ENCODE results near the gene DLGAP3. TPM values are rescaled to one million over a fixed set of nuclear protein-coding genes. Genes with fewer than 3 reads are reported as not detected.

The DLGAP3 gene
- total RNA-seq, 1 donor from 2014 or later = 0.48 TPM

- Mint-ChIP-seq H3K36me3 (ENCODE audit: low read depth) (peaks cover 5% of the 10 kb centered on the region), H3K27ac (no peak overlapping the region), H3K27me3 (ENCODE audit: low read depth) (peaks cover 60% of the 10 kb centered on the region), H3K9me3 (no peaks in the 10 kb centered on the region), H3K4me1 (ENCODE audit: low read depth) (peaks cover 6% of the 10 kb centered on the region), H3K4me3 (ENCODE audit: low read depth) (no peak overlapping the region)
- intact Hi-C loops (cut with micrococcal nuclease) = no loop called here
- DNase-seq (ENCODE audit: low spot score) = no peak
Measured at GRCh38 chr1:34926156-34926555, 3.3 kb downstream of the DLGAP3 start.

- intact Hi-C loops (cut with micrococcal nuclease) = no loop called here
- Mint-ChIP-seq H3K36me3 (ENCODE audit: low read depth) (peaks cover 5% of the 10 kb centered on the region), H3K4me3 (ENCODE audit: low read depth) (no peak overlapping the region), H3K27me3 (ENCODE audit: low read depth) (peaks cover 56% of the 10 kb centered on the region), H3K27ac (no peak overlapping the region), H3K9me3 (no peaks in the 10 kb centered on the region), H3K4me1 (ENCODE audit: low read depth) (peaks cover 6% of the 10 kb centered on the region)
- no peak for DNase-seq (ENCODE audit: low spot score)
Measured at GRCh38 chr1:34925730-34926129, 3.7 kb downstream of the DLGAP3 start.

GRCh38 chr1:34924759-34925555 is 4.5 kb downstream of the DLGAP3 start:
- intact Hi-C loops (cut with micrococcal nuclease) = no loop called here
- no peak overlapping the region for H3K4me3 Mint-ChIP-seq (ENCODE audit: low read depth)
- peaks cover 5% of the 10 kb centered on the region for H3K36me3 Mint-ChIP-seq (ENCODE audit: low read depth)
- DNase-seq (ENCODE audit: low spot score) = peak; percentile 28
- H3K9me3 Mint-ChIP-seq = no peaks in the 10 kb centered on the region
- peaks cover 56% of the 10 kb centered on the region for H3K27me3 Mint-ChIP-seq (ENCODE audit: low read depth)
- H3K27ac Mint-ChIP-seq = no peak overlapping the region
- peaks cover 6% of the 10 kb centered on the region for H3K4me1 Mint-ChIP-seq (ENCODE audit: low read depth)

GRCh38 chr1:34923490-34923889 is 6.0 kb downstream of the DLGAP3 start:
- Mint-ChIP-seq H3K9me3 (no peaks in the 10 kb centered on the region), H3K4me3 (ENCODE audit: low read depth) (no peak overlapping the region), H3K36me3 (ENCODE audit: low read depth) (peaks cover under 1% of the 10 kb centered on the region), H3K4me1 (ENCODE audit: low read depth) (peaks cover 2% of the 10 kb centered on the region), H3K27ac (no peak overlapping the region), H3K27me3 (ENCODE audit: low read depth) (peaks cover 52% of the 10 kb centered on the region)
- intact Hi-C loops (cut with micrococcal nuclease) = no loop called here
- no peak for DNase-seq (ENCODE audit: low spot score)

GRCh38 chr1:34918977-34919561 is 10.4 kb downstream of the DLGAP3 start:
- Mint-ChIP-seq H3K9me3 (no peaks in the 10 kb centered on the region), H3K27ac (no peak overlapping the region), H3K36me3 (ENCODE audit: low read depth) (no peaks in the 10 kb centered on the region), H3K27me3 (ENCODE audit: low read depth) (peaks cover 17% of the 10 kb centered on the region), H3K4me1 (ENCODE audit: low read depth) (no peaks in the 10 kb centered on the region), H3K4me3 (ENCODE audit: low read depth) (no peak overlapping the region)
- intact Hi-C loops (cut with micrococcal nuclease) = no loop called here
- DNase-seq (ENCODE audit: low spot score) = no peak

GRCh38 chr1:34918386-34918976 is 11.0 kb downstream of the DLGAP3 start:
- Mint-ChIP-seq H3K27me3 (ENCODE audit: low read depth) (peaks cover 13% of the 10 kb centered on the region), H3K27ac (no peak overlapping the region), H3K4me3 (ENCODE audit: low read depth) (no peak overlapping the region), H3K36me3 (ENCODE audit: low read depth) (no peaks in the 10 kb centered on the region), H3K4me1 (ENCODE audit: low read depth) (no peaks in the 10 kb centered on the region), H3K9me3 (no peaks in the 10 kb centered on the region)
- no peak for DNase-seq (ENCODE audit: low spot score)
- intact Hi-C loops (cut with micrococcal nuclease) = no loop called here

- Mint-ChIP-seq H3K4me1 (ENCODE audit: low read depth) (no peaks in the 10 kb centered on the region), H3K27me3 (ENCODE audit: low read depth) (peaks cover 8% of the 10 kb centered on the region), H3K27ac (no peak overlapping the region), H3K36me3 (ENCODE audit: low read depth) (no peaks in the 10 kb centered on the region), H3K4me3 (ENCODE audit: low read depth) (no peak overlapping the region), H3K9me3 (no peaks in the 10 kb centered on the region)
- DNase-seq (ENCODE audit: low spot score) = no peak
- intact Hi-C loops (cut with micrococcal nuclease) = no loop called here
Measured at GRCh38 chr1:34917017-34917416, 12.4 kb downstream of the DLGAP3 start.

- intact Hi-C loops (cut with micrococcal nuclease) = no loop called here
- no peaks in the 10 kb centered on the region for H3K4me1 Mint-ChIP-seq (ENCODE audit: low read depth)
- H3K27me3 Mint-ChIP-seq (ENCODE audit: low read depth) = peaks cover 6% of the 10 kb centered on the region
- H3K4me3 Mint-ChIP-seq (ENCODE audit: low read depth) = no peak overlapping the region
- H3K9me3 Mint-ChIP-seq = no peaks in the 10 kb centered on the region
- DNase-seq (ENCODE audit: low spot score) = no peak
- H3K27ac Mint-ChIP-seq = no peak overlapping the region
- no peaks in the 10 kb centered on the region for H3K36me3 Mint-ChIP-seq (ENCODE audit: low read depth)
Measured at GRCh38 chr1:34916104-34916503, 13.3 kb downstream of the DLGAP3 start.

GRCh38 chr1:34915521-34915920 is 13.9 kb downstream of the DLGAP3 start:
- intact Hi-C loops (cut with micrococcal nuclease) = no loop called here
- H3K27me3 Mint-ChIP-seq (ENCODE audit: low read depth) = peaks cover 6% of the 10 kb centered on the region
- H3K27ac Mint-ChIP-seq = no peak overlapping the region

GRCh38 chr1:34914958-34915357 is 14.5 kb downstream of the DLGAP3 start:
- Mint-ChIP-seq H3K9me3 (no peaks in the 10 kb centered on the region), H3K4me1 (ENCODE audit: low read depth) (no peaks in the 10 kb centered on the region), H3K27me3 (ENCODE audit: low read depth) (peaks cover under 1% of the 10 kb centered on the region), H3K36me3 (ENCODE audit: low read depth) (no peaks in the 10 kb centered on the region), H3K27ac (no peak overlapping the region), H3K4me3 (ENCODE audit: low read depth) (no peak overlapping the region)
- no peak for DNase-seq (ENCODE audit: low spot score)
- intact Hi-C loops (cut with micrococcal nuclease) = no loop called here

More at GRCh38 chr1:34915521-34915920, 13.9 kb downstream of the DLGAP3 start:
- Mint-ChIP-seq H3K36me3 (ENCODE audit: low read depth) (no peaks in the 10 kb centered on the region), H3K4me3 (ENCODE audit: low read depth) (no peak overlapping the region), H3K4me1 (ENCODE audit: low read depth) (no peaks in the 10 kb centered on the region), H3K9me3 (no peaks in the 10 kb centered on the region)
- DNase-seq (ENCODE audit: low spot score) = no peak

GRCh38 chr1:34911465-34911864 is 18.0 kb downstream of the DLGAP3 start:
- no peaks in the 10 kb centered on the region for H3K36me3 Mint-ChIP-seq (ENCODE audit: low read depth)
- DNase-seq (ENCODE audit: low spot score) = no peak
- no peaks in the 10 kb centered on the region for H3K4me1 Mint-ChIP-seq (ENCODE audit: low read depth)
- no peak overlapping the region for H3K27ac Mint-ChIP-seq
- H3K9me3 Mint-ChIP-seq = no peaks in the 10 kb centered on the region
- intact Hi-C loops (cut with micrococcal nuclease) = no loop called here
- no peak overlapping the region for H3K4me3 Mint-ChIP-seq (ENCODE audit: low read depth)
- H3K27me3 Mint-ChIP-seq (ENCODE audit: low read depth) = no peaks in the 10 kb centered on the region

GRCh38 chr1:34910425-34910824 is 19.0 kb downstream of the DLGAP3 start:
- Mint-ChIP-seq H3K4me1 (ENCODE audit: low read depth) (no peaks in the 10 kb centered on the region), H3K4me3 (ENCODE audit: low read depth) (no peak overlapping the region), H3K36me3 (ENCODE audit: low read depth) (no peaks in the 10 kb centered on the region), H3K27ac (no peak overlapping the region), H3K27me3 (ENCODE audit: low read depth) (no peaks in the 10 kb centered on the region), H3K9me3 (no peaks in the 10 kb centered on the region)
- intact Hi-C loops (cut with micrococcal nuclease) = no loop called here
- DNase-seq (ENCODE audit: low spot score) = no peak

GRCh38 chr1:34908369-34908768 is 21.1 kb downstream of the DLGAP3 start:
- intact Hi-C loops (cut with micrococcal nuclease) = no loop called here
- no peak for DNase-seq (ENCODE audit: low spot score)
- no peaks in the 10 kb centered on the region for H3K36me3 Mint-ChIP-seq (ENCODE audit: low read depth)
- no peaks in the 10 kb centered on the region for H3K9me3 Mint-ChIP-seq
- no peak overlapping the region for H3K4me3 Mint-ChIP-seq (ENCODE audit: low read depth)
- no peak overlapping the region for H3K27ac Mint-ChIP-seq
- no peaks in the 10 kb centered on the region for H3K4me1 Mint-ChIP-seq (ENCODE audit: low read depth)
- H3K27me3 Mint-ChIP-seq (ENCODE audit: low read depth) = no peaks in the 10 kb centered on the region

Measured in activated T-helper 2 cell treated with anti-CD3 and anti-CD28 coated beads, Interferon-gamma antibody, Interleukin-2, Interleukin-4, amounts not matched to agents 10 μg/mL and 5 μg/mL and 100 μg/mL, durations not matched to agents 14 hours and 24 hours and 36 hours (primary cell).